Measurements from ENCODE around the gene LSM11.

DNA sequence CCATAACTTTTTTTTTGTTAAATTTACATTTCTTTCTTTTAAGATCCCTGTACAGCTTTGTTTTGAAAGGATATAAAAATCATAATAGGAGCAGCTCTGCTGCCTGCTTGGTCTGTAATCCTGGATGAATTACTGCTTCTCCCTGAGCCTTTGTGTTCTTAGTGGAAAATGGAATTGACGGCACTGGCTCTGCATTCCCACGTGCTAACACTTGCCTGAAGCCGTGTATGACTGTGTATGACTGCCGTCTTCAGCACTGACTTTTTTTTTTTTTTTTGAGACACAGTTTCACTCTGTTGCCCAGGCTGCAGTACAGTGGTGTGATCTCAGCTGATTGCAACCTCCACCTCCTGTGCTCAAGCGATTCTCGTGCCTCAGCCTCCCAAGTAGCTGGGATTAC is 7.5 kb upstream of the LSM11 start:
- no peak for TF ChIP-seq CTCF (IDR thresholded peaks at IDR 0.05)
- no peak for TF ChIP-seq SIN3A (IDR thresholded peaks at IDR 0.05; ENCODE audit: borderline replicate concordance, insufficient read depth, low read depth, low read length)
- no peak for TF ChIP-seq POLR2AphosphoS5 (IDR thresholded peaks at IDR 0.05; ENCODE audit: low read depth, low read length)
- TF ChIP-seq, protein P1, sequence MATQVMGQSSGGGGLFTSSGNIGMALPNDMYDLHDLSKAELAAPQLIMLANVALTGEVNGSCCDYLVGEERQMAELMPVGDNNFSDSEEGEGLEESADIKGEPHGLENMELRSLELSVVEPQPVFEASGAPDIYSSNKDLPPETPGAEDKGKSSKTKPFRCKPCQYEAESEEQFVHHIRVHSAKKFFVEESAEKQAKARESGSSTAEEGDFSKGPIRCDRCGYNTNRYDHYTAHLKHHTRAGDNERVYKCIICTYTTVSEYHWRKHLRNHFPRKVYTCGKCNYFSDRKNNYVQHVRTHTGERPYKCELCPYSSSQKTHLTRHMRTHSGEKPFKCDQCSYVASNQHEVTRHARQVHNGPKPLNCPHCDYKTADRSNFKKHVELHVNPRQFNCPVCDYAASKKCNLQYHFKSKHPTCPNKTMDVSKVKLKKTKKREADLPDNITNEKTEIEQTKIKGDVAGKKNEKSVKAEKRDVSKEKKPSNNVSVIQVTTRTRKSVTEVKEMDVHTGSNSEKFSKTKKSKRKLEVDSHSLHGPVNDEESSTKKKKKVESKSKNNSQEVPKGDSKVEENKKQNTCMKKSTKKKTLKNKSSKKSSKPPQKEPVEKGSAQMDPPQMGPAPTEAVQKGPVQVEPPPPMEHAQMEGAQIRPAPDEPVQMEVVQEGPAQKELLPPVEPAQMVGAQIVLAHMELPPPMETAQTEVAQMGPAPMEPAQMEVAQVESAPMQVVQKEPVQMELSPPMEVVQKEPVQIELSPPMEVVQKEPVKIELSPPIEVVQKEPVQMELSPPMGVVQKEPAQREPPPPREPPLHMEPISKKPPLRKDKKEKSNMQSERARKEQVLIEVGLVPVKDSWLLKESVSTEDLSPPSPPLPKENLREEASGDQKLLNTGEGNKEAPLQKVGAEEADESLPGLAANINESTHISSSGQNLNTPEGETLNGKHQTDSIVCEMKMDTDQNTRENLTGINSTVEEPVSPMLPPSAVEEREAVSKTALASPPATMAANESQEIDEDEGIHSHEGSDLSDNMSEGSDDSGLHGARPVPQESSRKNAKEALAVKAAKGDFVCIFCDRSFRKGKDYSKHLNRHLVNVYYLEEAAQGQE (IDR thresholded peaks at IDR 0.05; ENCODE audit: insufficient read depth in 1 of 2, low read depth in 2 of 2, low read length in 1 of 2) = no peak

All from Panc1 (cell line).